HG03571 (cell line): ENCODE results near the gene GAMT.
A peak's percentile ranks its signal among the peaks of the same experiment; 100 is the strongest.

Experiments used
- ATAC-seq: cut with Tn5 transposase; IDR thresholded peaks from one replicate; pipeline ENCODE4 v1.9.1; 2021; ENCODE audit not compliant: unreplicated experiment

Gene GAMT

DNA sequence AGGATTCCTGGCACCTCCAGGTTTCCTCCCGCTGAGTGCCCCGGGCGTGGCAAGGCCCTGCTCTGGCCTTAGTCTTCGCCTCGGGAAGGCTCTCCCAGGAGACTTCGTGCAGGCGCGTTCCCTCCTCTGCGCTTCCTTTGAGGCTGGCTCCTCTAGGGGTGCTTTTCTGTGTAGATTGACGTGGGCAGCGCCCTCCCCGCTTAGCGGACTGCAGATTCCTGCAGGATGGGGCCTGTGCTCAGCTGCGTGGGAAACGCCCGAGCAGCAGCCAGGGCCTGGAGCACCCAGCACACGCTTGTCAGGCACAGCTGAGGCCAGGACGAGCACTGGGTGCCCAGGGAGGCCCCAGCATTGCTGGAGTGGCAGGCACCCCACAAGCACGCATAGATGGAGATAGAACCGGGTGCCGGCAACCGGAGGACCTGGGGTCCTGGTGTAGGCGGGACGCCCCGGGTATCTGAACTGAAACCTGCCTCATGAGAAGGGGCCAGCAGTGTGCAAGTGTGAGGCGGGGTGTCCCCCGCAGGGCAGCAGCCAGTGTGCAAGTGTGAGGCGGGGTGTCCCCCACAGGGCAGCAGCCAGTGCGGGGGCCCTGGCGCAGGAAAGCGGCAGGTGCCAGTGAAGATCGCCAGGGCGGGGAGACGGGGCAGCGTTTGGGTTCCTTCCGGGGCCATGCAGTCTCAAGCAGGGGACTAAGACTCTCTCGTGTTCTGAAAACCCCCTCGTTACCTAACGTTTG lies 14.2 kb downstream of the GAMT start:
- ATAC-seq: no peak

DNA sequence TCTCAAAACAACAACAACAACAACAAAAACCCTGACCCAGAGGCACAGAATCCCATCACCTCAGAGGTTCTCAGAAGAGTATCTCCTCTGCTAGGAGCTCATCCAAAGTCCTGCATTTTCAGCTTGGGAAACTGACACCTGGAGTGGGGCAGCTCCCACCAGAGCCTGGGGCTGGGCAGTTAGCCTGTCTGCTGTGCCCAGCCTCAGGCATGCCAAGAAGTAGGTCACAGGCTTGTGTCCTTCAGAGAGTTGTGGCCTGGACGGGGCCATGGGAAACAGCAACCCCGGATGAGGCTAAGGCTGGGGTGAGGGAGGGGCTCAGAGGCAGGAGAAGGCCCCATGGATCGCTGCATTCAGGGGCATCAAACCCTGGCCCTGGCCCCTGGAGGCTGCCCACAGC lies 15.5 kb downstream of the GAMT start:
- no peak for ATAC-seq

DNA sequence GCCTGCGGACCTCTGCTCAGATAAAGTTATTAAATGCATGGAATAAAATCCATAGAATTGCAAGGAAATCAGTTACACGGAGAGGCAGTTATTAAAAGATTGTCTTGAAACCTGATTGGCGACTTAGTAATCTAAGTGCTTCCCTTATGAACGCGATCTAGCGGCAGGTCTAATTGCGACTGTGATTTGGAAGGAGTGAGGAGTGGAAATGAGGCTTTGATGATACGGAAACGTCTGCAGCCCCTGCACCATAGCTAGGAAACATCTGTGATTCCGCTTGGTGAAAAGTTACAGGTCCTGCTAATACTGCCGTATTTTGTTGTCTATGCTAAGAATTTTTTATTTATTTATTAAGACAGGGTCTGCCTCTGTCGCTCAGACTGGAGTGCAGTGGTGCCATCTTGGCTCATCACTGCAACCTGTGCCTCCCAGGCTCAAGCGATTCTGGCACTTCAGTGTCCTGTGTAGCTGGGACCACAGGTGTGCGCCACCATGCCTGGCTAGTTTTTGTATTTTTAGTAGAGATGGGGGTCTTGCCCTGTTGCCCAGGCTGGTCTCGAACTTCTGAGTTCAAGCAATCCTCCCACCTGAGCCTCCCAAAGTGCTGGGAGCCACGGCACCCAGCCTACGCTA lies 16.7 kb downstream of the GAMT start:
- no peak for ATAC-seq

DNA sequence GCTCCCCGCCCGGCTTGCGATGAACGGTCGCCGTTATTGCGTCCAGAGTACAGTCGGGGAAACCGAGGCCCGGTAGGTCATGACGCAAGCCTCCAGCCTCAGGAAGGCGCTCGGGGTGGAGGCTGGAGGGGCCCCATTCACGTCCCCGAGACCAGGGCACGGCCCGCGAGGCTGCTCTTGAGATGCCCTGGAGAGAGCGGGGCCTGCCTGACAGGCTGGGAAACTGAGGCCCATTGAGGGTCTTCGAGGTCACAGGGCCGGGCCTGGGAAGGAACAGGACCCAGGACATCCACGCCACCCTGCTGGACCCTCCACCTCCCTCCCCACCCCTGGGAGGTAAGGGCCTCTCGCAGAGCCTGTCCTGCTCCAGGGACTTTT lies 17.3 kb downstream of the GAMT start:
- no peak for ATAC-seq

DNA sequence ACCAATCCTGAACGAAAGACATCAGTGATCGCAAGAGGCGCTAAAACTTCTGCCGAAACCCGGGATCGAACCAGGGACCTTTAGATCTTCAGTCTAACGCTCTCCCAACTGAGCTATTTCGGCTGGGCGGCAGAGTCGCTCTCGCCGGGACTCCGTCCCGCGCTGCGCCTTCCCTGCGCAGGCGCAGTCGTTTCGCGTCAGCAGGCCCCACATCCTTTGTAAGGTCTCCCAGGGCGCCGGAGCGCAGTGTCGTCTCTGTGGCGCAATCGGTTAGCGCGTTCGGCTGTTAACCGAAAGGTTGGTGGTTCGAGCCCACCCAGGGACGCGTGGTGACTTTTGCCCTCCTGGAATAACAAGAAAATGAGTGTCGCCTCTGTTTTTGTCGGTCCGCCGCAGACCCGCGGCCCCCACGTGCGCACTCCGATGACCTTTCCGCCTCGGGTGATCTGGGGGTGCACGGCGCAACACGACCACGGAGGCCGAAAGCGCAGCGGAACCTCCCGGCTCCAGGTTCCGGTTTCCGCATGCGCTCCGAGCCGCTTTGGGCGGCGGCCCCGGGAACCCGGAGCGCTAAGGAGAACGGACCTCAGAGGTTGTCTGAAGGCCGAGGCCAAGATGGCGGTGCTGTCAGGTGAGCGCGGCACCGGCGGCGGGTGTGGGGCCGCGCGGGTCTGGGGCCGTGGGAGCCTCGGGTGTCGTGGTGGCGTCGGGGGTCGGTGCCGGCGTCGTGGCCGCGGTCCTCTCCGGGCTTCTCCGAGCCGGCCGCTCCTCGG lies 17.8 kb downstream of the GAMT start, which contains the start of gene NDUFS7:
Gene NDUFS7, plus strand, starts transcription at position 596 of the 773 bp plus-strand sequence. Its CDS starts 20 bp downstream, at position 616.
- peak; percentile 65 for ATAC-seq

DNA sequence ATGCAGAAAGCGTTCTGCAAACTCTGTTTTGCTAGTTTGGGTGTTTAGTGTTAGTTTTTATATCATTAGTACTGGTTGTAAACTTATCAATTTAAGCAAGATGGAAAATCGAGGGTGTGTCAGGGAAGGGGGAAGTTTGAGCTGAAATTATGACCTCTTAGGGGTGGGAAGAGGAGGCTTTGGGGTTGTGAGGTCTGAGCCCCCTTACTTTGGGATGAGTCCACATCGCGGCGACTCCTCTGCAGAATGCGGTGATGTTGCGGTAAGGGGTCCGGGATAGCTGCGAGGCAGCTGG lies 18.4 kb downstream of the GAMT start:
- no peak for ATAC-seq

DNA sequence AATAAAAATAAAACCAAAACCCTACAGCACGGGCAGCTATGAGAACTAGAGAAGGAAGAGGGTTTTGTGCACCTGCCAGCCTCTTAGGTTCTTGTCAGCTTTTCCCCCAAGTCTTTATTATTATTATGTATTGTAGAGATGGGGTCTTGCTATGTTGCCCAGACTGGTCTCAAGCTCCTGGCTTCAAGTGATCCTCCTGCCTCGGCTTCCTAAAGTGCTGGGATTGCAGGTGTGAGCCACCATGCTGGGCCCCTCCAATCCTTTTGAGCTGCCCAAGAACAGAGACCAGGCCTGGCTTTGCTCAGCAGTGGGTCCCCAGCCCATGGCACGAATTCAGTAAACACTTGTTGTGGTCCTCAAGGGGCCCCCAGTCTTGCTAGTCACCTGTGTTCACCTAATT lies 19.1 kb downstream of the GAMT start:
- ATAC-seq: no peak

DNA sequence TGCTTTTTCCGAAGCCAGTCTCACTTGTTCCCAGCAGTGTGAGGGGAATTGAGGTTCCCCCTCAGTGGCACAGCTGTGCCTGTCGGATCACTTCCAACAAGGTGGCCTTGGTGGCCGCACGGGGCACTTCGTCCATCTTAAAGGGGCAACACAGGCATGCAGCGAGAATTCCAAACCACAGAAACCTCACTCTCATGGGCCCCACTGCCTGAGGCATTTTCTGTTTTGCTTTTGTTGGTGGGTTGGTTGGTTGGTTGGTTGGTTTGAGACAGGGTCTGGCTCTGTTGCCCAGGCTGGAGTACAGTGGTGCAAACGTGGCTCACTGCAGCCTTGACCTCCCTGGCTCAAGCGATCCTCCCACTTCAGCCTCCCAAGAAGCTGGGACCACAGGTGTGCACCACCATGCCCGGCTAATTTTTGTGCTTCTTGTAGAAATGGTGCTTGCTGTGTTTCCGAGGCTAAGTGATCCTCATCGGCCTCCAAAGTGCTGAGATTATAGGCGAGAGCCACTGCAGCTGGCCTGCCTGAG lies 21.3 kb downstream of the GAMT start:
- no peak for ATAC-seq

DNA sequence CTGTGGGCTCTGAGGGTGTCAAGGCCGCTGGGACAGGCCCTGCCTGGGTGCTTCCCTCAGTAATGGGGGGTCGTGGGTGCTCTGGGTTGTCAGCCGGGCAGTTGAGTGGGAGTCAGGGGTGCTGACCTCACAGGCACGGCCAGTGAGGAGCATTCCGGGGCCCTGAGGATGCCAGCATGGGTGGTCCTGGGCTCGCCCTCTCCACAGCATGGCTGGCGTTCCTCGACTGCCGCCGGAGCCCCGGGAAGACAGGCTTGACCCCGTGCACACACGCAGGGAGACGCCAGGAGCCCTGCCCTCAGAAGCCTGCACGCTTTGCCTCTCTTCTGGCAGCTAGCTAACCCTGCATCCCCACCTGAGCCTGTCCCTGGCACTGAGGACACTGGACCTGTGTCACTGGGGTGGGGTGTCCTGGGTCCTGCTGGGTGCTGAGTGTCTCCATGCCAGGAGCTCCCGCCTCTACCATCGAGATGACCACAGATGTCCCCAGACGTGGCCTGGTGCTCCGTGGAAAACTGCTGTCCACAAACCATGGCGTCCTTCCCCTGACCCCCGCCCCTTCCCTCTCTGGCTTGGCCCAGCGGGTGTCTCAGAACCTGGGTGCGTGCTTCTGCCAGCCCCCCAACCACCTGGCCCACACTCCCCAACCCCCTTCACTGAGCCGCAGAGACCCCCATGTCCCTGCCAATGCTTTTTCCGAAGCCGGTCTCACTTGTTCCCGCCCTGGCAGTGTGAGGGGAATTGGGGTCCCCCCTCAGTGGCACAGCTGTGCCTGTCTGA lies 22.0 kb downstream of the GAMT start:
- ATAC-seq: no peak

DNA sequence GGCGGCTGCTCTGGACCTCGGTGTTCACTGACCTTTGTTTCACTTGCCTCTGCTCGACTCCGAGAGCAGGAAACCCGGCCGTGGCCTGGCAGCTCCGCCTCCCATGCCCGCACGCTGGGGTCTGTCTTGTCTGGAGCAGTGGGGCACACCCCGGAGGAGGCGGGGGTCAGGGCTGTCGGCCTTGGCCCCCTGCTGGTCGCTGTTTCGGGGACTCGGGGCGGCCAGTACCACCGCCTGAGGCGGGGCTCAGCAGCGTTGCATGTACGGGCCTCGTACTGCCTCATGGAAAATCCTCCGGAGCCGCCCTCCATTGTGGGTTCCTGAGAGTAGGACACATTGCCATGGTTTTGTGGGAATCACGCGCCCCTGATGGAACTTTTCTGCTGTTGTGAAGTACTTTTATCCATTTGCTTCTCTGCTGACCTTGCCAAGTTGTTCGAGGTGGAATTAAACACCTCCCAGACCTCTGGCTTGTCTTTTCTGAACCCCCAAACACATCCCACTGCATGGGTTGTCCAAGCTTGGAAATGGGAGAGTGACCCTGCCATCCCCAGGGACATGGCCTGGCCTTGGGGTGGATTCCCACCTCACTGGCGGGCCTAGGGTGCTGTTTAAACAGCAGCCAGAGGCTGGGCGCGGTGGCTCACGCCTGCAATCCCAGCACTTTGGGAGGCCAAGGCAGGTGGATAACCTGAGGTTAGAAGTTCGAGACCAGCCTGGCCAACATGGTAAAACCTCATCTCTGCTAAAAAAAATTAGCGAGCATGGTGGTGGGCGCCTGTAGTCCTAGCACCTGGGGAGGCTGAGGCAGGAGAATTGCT lies 23.2 kb downstream of the GAMT start:
- no peak for ATAC-seq

DNA sequence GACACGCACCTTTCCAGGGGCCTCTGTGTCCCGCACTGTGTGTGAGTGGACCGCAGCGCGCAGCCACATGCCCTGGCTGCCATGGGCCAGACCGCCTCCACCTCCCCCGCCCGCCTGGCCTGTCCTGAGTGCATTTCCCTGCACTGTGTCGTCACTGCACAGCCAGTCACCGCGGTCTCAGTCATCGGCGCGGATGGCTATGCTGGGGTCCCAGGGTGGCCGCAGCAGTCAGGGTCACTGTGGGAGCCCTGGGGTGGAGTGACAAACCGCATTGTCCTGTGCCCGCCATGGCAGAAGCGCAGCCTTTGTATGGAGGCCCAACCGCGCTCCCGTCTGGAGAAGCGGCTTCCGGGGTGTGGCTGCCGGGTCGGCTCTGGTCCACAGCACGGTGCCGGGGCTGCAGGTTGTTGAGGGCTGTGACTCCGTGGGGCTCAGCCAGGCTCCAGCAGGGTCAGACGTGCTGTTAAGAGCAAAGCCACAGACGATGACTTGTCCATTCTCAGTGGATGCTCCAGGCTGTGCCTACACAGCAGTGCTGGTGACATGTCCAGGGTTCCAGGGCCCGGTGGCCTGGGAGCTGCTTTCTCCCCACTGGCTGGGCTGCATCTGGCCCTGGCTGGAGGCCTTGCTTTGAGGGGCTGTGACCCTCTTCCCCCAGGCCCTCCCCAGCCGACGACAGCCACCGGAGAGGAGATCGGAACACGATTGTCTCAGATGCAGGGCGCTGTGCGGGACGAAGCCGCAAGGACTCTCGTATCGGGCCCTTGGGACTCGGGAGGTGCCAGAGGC lies 24.0 kb downstream of the GAMT start:
- ATAC-seq: no peak

DNA sequence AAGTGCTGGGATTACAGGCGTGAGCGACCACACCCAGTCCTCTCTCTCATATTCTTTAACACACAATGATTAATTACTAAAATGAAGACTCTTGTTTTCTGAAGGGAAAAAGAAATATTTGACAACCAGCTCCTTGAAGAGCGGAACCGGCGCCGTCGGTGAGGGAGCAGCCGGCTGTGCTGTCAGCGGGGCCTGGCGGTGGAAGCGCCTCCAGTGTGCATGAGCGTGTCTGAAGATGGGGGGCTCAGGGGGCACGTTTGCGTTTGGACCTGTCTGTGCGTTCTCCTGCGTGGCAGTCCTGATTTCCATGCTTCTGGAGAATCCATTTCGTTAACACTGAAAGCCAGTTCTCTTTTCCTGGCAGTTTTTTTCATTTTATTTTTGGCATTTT lies 24.9 kb downstream of the GAMT start:
- ATAC-seq: no peak

DNA sequence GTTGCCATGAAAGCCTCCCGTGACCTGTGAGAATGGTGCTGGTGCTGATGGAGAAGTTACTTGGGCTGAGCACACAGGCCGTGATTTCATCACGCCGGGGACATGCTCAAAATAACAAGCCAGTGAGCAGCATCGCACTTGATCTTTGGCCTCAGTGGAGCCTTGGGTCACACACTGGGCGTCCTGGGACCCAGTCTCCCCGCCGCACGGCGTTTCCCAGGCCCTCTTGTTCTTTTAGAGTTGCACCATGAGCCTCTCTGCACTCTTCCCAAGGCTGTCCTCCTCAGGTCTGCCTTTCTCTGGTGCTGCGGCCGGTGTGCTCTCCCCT lies 27.1 kb downstream of the GAMT start:
- no peak for ATAC-seq

DNA sequence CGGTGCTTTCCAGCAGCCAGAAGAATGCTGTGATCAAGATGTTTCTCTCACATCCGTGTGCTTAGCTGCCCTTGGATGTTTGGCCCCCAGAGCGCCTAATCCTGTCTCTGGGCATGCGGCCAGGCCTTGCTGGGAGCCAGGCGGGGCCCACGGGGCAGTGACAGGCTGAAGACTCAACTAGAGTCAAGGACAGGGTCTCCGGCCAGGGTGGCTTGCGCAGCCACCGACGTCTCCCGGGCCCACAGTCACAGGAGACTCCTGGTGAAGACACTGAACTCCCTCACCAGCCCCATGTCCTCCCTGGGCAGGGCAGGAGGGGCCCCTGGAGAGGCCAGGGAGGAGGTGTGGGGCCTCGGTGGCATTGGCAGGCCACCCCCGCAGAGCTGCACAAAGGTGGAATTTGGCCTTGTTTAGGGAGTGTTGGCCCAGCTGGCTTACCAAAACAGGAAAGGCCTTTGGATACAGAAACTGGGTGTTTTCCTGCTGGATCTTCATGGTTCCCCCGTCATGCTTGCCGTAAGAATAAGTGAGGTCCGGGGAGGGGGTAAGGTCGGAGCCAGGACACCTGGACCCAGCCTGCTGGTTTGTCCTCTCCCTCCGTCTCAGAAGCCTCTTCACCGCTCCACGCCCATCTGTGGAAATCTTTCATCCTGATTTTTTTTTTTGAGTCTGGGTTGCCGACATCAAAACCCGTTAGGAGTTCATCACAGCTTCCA lies 27.6 kb downstream of the GAMT start:
- ATAC-seq: no peak

DNA sequence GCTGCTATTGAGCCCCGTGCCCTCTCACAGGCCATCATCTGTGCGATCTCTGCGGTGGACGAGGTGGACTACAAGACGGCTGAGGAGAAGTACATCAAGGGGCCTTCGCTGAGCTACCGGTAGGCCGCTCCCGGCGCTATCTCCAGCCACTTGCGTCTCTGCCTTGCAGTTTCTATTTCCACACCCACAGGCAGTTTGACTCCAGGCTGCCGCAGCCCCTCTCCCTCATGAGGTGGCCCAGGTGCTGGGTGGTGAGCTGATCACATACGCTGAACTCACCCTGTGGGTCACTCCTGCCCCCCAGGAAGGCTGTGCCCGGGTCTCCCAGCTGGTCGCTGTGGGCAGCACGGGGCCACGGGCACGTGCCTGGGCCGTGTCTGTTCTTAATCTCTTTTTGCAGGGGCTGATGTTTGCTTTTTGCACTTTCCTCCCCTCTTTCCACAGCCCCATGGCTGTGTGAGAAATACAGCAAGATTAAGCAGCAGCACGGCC lies 28.3 kb downstream of the GAMT start:
- ATAC-seq: no peak

DNA sequence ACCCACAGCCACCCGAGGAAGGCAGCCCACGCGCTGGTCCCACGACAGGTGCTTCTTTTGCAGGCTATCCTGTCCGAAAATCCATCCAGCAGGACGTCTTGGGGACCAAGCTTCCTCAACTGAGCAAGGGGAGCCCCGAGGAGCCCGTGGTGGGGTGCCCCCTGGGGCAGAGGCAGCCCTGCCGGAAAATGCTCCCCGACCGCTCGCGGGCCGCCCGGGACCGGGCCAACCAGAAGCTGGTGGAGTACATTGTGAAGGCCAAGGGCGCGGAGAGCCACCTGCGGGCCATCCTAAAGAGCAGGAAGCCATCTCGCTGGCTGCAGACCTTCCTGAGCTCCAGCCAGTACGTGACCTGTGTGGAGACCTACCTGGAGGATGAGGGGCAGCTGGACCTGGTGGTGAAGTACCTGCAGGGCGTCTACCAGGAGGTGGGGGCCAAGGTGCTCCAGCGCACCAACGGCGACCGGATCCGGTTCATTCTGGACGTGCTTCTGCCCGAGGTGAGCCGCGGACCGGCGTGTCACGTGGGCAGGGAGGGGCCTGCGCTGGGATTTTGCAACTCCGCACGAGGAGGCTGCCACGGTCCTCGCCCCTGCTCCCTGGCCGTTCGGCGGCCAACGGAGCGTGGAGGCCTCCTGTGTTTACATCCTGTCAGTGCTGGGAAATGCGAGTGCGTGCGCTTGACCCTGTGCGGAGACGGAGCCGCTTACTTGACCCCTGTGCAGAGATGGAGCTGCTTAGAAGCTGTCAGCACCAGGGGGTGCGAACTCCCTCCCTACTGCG lies 30.6 kb downstream of the GAMT start:
- ATAC-seq: no peak

DNA sequence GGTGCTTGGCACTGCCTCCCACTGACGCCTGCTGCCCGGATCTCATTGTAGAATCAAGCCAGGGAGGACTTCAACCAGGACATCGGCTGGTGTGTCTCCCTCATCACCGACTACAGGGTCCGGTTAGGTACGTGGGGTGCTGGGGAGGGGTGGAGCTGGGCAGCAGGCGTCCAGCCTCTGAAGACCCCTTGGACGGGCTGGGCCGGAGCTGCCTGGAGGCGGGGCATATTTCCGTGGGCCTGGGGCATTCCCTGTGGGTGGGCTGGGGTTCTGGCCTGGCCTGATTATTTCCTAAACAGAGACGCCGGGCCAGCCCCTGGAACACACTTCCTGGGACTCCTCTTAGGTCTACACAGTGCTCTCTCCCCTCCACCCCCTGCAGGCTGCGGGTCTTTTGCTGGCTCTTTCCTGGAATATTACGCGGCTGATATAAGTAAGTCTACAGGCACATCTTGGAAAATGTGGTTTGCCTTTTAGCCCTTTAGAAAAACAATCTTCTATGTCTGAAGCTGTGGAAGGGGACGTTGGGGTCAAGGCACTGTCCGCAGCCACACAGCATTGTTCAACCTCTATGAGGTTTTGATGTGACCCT lies 32.0 kb downstream of the GAMT start:
- no peak for ATAC-seq
